Activated naive CD4-positive, alpha-beta T cell treated with anti-CD3 and anti-CD28 coated beads, Interleukin-2, amount 50 U/mL, for 24 hours (primary cell): Measurements from ENCODE around the gene FAM3B.

Source experiments
- H3K27ac Mint-ChIP-seq: one replicate; pipeline ENCODE4 v1.8.0; 2021; ENCODE audit warnings: mild to moderate bottlenecking, mixed read lengths
- H3K27me3 Mint-ChIP-seq: one replicate; pipeline ENCODE4 v1.8.0; 2021; ENCODE audit warnings: mixed read lengths
- H3K36me3 Mint-ChIP-seq: one replicate; pipeline ENCODE4 v1.8.0; 2021; ENCODE audit warnings: mixed read lengths
- H3K4me1 Mint-ChIP-seq: one replicate; pipeline ENCODE4 v1.8.0; 2021; ENCODE audit warnings: mixed read lengths
- H3K4me3 Mint-ChIP-seq: one replicate; pipeline ENCODE4 v1.8.0; 2021; ENCODE audit warnings: mild to moderate bottlenecking, mixed read lengths
- H3K9me3 Mint-ChIP-seq: one replicate; pipeline ENCODE4 v1.8.0; 2021; ENCODE audit warnings: mixed read lengths

The FAM3B gene

DNA sequence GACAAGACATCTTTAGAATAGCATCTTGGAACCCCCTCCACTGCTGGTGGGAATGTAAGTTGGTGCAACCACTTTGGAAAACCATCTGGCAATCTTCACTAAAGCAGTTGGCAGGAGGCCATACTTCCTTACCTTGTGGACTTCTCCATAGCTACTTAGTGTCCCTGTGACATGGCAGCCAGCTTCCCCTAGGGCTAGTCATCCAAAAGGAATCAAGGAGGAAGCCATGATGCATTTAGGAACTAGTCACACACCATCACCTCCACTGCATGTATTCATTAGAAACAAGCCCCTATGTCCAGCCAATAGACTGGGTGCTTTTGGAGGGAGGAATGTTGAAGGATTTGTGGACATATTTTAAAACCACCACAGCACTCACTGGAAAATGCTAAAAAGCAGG, 65.1 kb downstream of the FAM3B start:
- Mint-ChIP-seq H3K4me1 (no peaks in the 10 kb centered on the region), H3K27ac (peak overlapping the region; percentile 17), H3K4me3 (no peak overlapping the region), H3K36me3 (peaks cover 13% of the 10 kb centered on the region), H3K27me3 (no peaks in the 10 kb centered on the region), H3K9me3 (no peaks in the 10 kb centered on the region)

DNA sequence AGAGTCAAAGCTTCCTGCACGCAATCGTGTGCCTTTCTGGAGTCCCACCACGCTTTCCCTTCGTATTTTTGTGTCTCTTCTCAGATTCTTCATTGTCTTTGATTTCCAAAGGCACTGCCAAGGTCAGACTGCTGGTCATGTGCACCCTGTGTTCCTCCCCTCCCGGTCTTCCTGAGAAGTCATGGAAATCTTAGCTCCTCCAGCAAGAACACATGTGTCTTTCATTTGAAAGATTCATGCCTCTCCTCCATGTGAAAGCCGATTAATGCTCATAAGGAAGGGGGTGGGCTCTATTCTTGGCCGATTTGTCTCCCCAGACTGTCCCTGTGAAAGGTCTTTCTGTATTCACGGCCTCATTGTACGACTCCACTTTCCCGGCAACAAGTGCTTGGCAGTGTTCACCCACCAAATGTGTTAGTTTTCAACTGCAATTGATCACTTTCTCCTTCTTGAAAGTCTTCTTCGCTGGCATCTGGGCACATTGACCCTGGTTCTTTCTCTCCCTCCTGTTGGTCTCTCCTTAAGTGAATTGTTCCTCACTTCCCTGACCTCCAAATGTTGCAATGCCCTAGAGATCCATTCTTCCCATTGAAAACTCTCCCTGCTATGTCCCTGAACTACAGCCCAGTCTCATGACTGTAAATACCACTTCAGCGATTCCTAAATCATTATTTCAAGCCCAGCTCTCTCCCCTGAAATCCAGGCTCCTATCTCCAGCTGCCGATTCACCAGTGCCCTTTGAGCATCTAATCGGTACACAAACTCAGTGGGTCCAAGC, 70.6 kb downstream of the FAM3B start:
- H3K9me3 Mint-ChIP-seq: no peaks in the 10 kb centered on the region
- H3K4me1 Mint-ChIP-seq: no peaks in the 10 kb centered on the region
- H3K27ac Mint-ChIP-seq: peak overlapping the region; percentile 70
- no peak overlapping the region for H3K4me3 Mint-ChIP-seq
- peaks cover 12% of the 10 kb centered on the region for H3K36me3 Mint-ChIP-seq
- H3K27me3 Mint-ChIP-seq: no peaks in the 10 kb centered on the region

GRCh38 chr21:41387824-41388223, 71.2 kb downstream of the FAM3B start:
- Mint-ChIP-seq H3K36me3 (peaks cover 12% of the 10 kb centered on the region), H3K27me3 (no peaks in the 10 kb centered on the region), H3K4me1 (no peaks in the 10 kb centered on the region), H3K9me3 (no peaks in the 10 kb centered on the region), H3K4me3 (no peak overlapping the region), H3K27ac (peak overlapping the region; percentile 70)

DNA sequence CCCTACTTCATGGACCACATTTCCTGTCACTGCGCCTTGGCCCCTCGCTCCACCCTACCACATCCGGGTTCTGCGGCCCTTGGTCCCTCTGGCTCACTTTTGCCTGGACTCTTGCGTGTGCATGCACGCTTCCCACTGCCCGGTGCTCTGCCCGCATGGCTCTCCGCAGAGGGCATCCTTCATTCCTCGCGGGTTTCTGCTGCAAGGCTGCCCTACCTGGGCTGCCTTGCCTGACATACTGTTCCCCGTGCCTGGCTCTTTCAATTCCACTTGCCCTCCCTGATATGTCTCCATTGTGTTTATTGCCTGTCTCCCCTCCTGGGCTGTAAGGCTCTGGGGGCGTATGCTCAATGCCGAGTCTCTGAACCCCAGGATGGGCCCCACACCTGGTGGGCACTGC, 71.7 kb downstream of the FAM3B start:
- Mint-ChIP-seq H3K27ac (no peak overlapping the region), H3K4me3 (no peak overlapping the region), H3K36me3 (peaks cover 12% of the 10 kb centered on the region), H3K9me3 (no peaks in the 10 kb centered on the region), H3K27me3 (no peaks in the 10 kb centered on the region), H3K4me1 (no peaks in the 10 kb centered on the region)

GRCh38 chr21:41390043-41390639, 73.5 kb downstream of the FAM3B start:
- Mint-ChIP-seq H3K9me3 (no peaks in the 10 kb centered on the region), H3K4me1 (no peaks in the 10 kb centered on the region), H3K27ac (no peak overlapping the region), H3K36me3 (peaks cover 14% of the 10 kb centered on the region), H3K4me3 (no peak overlapping the region), H3K27me3 (no peaks in the 10 kb centered on the region)

- H3K27ac Mint-ChIP-seq: peak overlapping the region; percentile 20
- H3K36me3 Mint-ChIP-seq: peaks cover 12% of the 10 kb centered on the region
Observed at GRCh38 chr21:41393876-41394465, 77.4 kb downstream of the FAM3B start.

GRCh38 chr21:41396558-41397075, 80.0 kb downstream of the FAM3B start:
- Mint-ChIP-seq H3K27me3 (no peaks in the 10 kb centered on the region), H3K27ac (no peak overlapping the region), H3K4me3 (no peak overlapping the region), H3K9me3 (no peaks in the 10 kb centered on the region), H3K4me1 (no peaks in the 10 kb centered on the region), H3K36me3 (peaks cover 16% of the 10 kb centered on the region)

More at GRCh38 chr21:41393876-41394465, 77.4 kb downstream of the FAM3B start:
- no peaks in the 10 kb centered on the region for H3K27me3 Mint-ChIP-seq
- no peak overlapping the region for H3K4me3 Mint-ChIP-seq
- H3K4me1 Mint-ChIP-seq: no peaks in the 10 kb centered on the region
- H3K9me3 Mint-ChIP-seq: no peaks in the 10 kb centered on the region

GRCh38 chr21:41397471-41397891, 80.9 kb downstream of the FAM3B start:
- H3K36me3 Mint-ChIP-seq: peaks cover 16% of the 10 kb centered on the region
- no peaks in the 10 kb centered on the region for H3K9me3 Mint-ChIP-seq
- no peak overlapping the region for H3K4me3 Mint-ChIP-seq
- no peaks in the 10 kb centered on the region for H3K27me3 Mint-ChIP-seq
- peak overlapping the region; percentile 65 for H3K27ac Mint-ChIP-seq
- no peaks in the 10 kb centered on the region for H3K4me1 Mint-ChIP-seq

DNA sequence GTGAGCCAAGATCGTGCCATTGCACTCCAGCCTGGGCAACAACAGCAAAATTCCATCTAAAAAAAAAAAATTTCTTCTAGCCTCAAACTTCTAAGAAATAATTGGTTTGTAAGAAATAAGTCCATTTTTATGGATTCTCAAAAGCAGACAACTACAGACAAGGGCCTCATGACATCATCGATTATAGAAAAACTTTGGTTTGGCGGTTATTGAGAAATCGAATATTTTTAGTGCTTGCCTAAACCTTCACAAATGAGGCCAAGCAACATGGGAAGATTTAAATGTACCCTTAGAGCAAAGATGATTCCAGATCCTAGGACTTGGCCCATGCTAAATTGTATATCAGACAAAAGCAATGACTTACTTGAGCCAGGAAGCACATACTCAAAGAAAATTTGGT, 81.7 kb downstream of the FAM3B start:
- H3K36me3 Mint-ChIP-seq: peaks cover 20% of the 10 kb centered on the region
- no peak overlapping the region for H3K4me3 Mint-ChIP-seq
- H3K9me3 Mint-ChIP-seq: no peaks in the 10 kb centered on the region
- H3K27me3 Mint-ChIP-seq: no peaks in the 10 kb centered on the region
- H3K4me1 Mint-ChIP-seq: no peaks in the 10 kb centered on the region
- H3K27ac Mint-ChIP-seq: no peak overlapping the region

GRCh38 chr21:41398831-41399230, 82.2 kb downstream of the FAM3B start:
- Mint-ChIP-seq H3K27ac (no peak overlapping the region), H3K9me3 (no peaks in the 10 kb centered on the region)

GRCh38 chr21:41399246-41399800, 82.7 kb downstream of the FAM3B start:
- Mint-ChIP-seq H3K4me3 (no peak overlapping the region), H3K4me1 (no peaks in the 10 kb centered on the region), H3K27me3 (no peaks in the 10 kb centered on the region), H3K36me3 (peaks cover 22% of the 10 kb centered on the region), H3K9me3 (no peaks in the 10 kb centered on the region), H3K27ac (no peak overlapping the region)

More at GRCh38 chr21:41398831-41399230, 82.2 kb downstream of the FAM3B start:
- no peak overlapping the region for H3K4me3 Mint-ChIP-seq
- peaks cover 20% of the 10 kb centered on the region for H3K36me3 Mint-ChIP-seq
- no peaks in the 10 kb centered on the region for H3K27me3 Mint-ChIP-seq
- H3K4me1 Mint-ChIP-seq: no peaks in the 10 kb centered on the region

DNA sequence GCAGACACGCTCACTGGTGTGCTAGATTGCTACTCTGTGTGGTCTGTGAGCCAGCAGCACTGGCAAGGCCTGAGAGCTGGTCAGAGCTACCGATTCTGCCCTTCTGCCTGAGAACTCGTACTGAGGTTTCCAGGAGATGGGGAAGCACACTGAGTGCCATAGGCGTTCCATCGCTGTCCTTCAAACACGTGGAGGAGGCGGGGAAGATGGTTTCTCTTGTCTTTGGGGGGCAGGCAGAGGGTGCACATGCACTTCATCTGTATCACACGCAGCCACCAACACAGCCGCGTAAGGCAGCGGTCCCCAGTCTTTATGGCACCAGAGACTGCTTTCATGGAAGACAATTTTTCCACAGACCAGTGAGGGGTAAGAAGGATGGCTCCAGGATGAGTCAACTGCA, 85.6 kb downstream of the FAM3B start:
- no peak overlapping the region for H3K27ac Mint-ChIP-seq
- H3K27me3 Mint-ChIP-seq: no peaks in the 10 kb centered on the region
- no peak overlapping the region for H3K4me3 Mint-ChIP-seq
- H3K36me3 Mint-ChIP-seq: peaks cover 27% of the 10 kb centered on the region
- no peaks in the 10 kb centered on the region for H3K9me3 Mint-ChIP-seq
- H3K4me1 Mint-ChIP-seq: no peaks in the 10 kb centered on the region

GRCh38 chr21:41402796-41403195, 86.2 kb downstream of the FAM3B start:
- H3K27ac Mint-ChIP-seq: no peak overlapping the region
- no peaks in the 10 kb centered on the region for H3K27me3 Mint-ChIP-seq
- H3K4me1 Mint-ChIP-seq: no peaks in the 10 kb centered on the region
- no peaks in the 10 kb centered on the region for H3K9me3 Mint-ChIP-seq
- no peak overlapping the region for H3K4me3 Mint-ChIP-seq
- peaks cover 23% of the 10 kb centered on the region for H3K36me3 Mint-ChIP-seq

- no peaks in the 10 kb centered on the region for H3K27me3 Mint-ChIP-seq
- no peaks in the 10 kb centered on the region for H3K9me3 Mint-ChIP-seq
- H3K27ac Mint-ChIP-seq: no peak overlapping the region
- H3K4me3 Mint-ChIP-seq: no peak overlapping the region
- H3K36me3 Mint-ChIP-seq: peaks cover 27% of the 10 kb centered on the region
- H3K4me1 Mint-ChIP-seq: no peaks in the 10 kb centered on the region
Observed at GRCh38 chr21:41403331-41403730, 86.7 kb downstream of the FAM3B start.

DNA sequence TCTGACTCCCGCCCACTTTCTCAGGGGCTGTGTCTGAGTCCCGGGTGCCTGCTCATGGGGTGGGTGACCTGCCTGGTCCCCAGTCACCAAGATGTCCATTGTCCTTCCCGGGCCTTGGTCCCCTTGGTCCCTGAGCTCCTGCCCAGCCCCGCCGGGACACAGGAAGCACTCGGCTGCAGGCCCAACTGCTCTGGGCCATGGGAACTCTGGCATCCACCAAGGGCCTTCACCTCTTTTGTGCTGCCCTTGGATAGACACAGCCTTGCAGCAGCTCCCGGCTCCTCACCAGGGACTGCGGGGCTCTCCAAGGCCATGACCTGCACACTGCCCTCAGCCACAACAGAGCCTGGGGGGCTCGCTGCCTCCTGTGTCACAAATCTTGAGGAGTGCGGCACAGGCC, 87.4 kb downstream of the FAM3B start:
- H3K36me3 Mint-ChIP-seq: peaks cover 33% of the 10 kb centered on the region

DNA sequence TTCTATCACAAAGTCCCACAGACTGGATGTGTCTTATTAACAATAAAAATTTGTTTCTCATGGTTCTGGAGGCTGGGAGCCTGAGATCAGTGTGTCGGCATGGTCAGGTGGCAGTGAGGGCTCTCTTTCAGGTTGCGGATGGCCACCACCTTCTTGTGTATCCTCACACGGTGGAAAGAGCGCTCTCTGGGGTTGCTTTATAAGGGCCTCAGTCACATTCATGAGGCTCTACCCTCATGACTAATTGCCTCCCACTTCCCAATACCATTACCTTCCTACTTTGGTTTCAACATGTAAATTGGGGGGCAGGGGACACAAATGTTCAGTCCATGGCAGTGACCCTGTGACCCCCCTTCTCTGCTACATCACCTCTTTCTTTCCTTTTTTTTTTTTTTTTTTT, 88.7 kb downstream of the FAM3B start:
- H3K9me3 Mint-ChIP-seq: peaks cover 1% of the 10 kb centered on the region
- no peak overlapping the region for H3K4me3 Mint-ChIP-seq
- no peak overlapping the region for H3K27ac Mint-ChIP-seq
- H3K4me1 Mint-ChIP-seq: no peaks in the 10 kb centered on the region
- peaks cover 42% of the 10 kb centered on the region for H3K36me3 Mint-ChIP-seq
- H3K27me3 Mint-ChIP-seq: no peaks in the 10 kb centered on the region

More for the DNA sequence above, 87.4 kb downstream of the FAM3B start:
- H3K27me3 Mint-ChIP-seq: no peaks in the 10 kb centered on the region
- H3K4me1 Mint-ChIP-seq: no peaks in the 10 kb centered on the region
- H3K27ac Mint-ChIP-seq: no peak overlapping the region
- no peaks in the 10 kb centered on the region for H3K9me3 Mint-ChIP-seq
- no peak overlapping the region for H3K4me3 Mint-ChIP-seq
